H1 (cell line): ENCODE data around the gene PTPN2. TPM values are rescaled to one million over a fixed set of nuclear protein-coding genes. Genes with fewer than 3 reads are reported as not detected.

ENCODE experiments used
- CTCF ChIA-PET: fragments of 300-600 bp; sonication (Branson Sonifier 250); formaldehyde crosslinking; loops from one replicate; lab custom pipeline; 2021; ENCODE audit not compliant: partially characterized antibody; lab: Charles Lee
- POLR2A ChIA-PET: fragments of 300-600 bp; sonication (Branson Sonifier 250); formaldehyde crosslinking; loops from one replicate; lab custom pipeline; 2021; ENCODE audit warnings: inconsistent platforms; ENCODE audit not compliant: partially characterized antibody; lab: Charles Lee
- DNase-seq, 2 experiments: peaks; one replicate each; pipeline versions ENCODE4 v3.0.0 to v3.0.0-alpha.2; 2010 to 2022; ENCODE audit warnings: low spot score in 2 of 2, low read depth in 1 of 2, mixed read lengths in 1 of 2
- FAIRE-seq: peaks from 2 replicates; lab custom pipeline; 2011; peaks lifted over from hg19 to GRCh38; lab: Jason Lieb, UNC
- H2AFZ ChIP-seq: 2 replicates; pipeline ENCODE4 v1.8.1; 2012; ENCODE audit warnings: low read length, inconsistent platforms
- H2AK5ac ChIP-seq: 2 replicates; pipeline ENCODE4 v1.6.1; 2013; ENCODE audit warnings: low read depth, low read length
- H2BK120ac ChIP-seq: replicated peaks from 2 replicates; pipeline ENCODE3; 2013; ENCODE audit warnings: low read depth, low read length, inconsistent platforms
- H2BK12ac ChIP-seq: 2 replicates; pipeline ENCODE4 v1.6.1; 2013; ENCODE audit warnings: low read depth, low read length
- H2BK15ac ChIP-seq: 2 replicates; pipeline ENCODE4 v1.6.1; 2013; ENCODE audit warnings: low read length
- H2BK20ac ChIP-seq: 2 replicates; pipeline ENCODE4 v1.6.1; 2013; ENCODE audit warnings: low read length
- H2BK5ac ChIP-seq: 2 replicates; pipeline ENCODE4 v1.6.1; 2013; ENCODE audit warnings: low read depth, low read length
- H3K14ac ChIP-seq: 2 replicates; pipeline ENCODE4 v1.6.1; 2013; ENCODE audit warnings: inconsistent platforms; ENCODE audit not compliant: insufficient read length
- H3K18ac ChIP-seq: 2 replicates; pipeline ENCODE4 v1.6.1; 2013; ENCODE audit warnings: low read length; ENCODE audit errors: extremely low read depth
- H3K23ac ChIP-seq: 2 replicates; pipeline ENCODE4 v1.6.1; 2013; ENCODE audit warnings: inconsistent platforms; ENCODE audit not compliant: insufficient read length
- H3K23me2 ChIP-seq: 2 replicates; pipeline ENCODE4 v1.6.1; 2013; ENCODE audit warnings: low read depth, low read length
- H3K27ac ChIP-seq: 2 replicates; pipeline ENCODE4 v1.6.1; 2011; ENCODE audit warnings: low read depth, low read length, inconsistent platforms
- H3K27me3 ChIP-seq, 4 experiments: replicated peaks in 1 of 4; 1 replicate in 1 of 4; 2 replicates in 3 of 4; pipeline versions ENCODE4 v1.6.1 to v1.8.1; 2011 to 2013; ENCODE audit warnings: low read length in 3 of 4, mild to moderate bottlenecking in 3 of 4, inconsistent platforms in 2 of 4, mixed read lengths in 2 of 4, moderate library complexity in 1 of 4; ENCODE audit not compliant: control insufficient read depth in 3 of 4, insufficient read depth in 3 of 4; ENCODE audit errors: extremely low read depth in 1 of 4
- H3K36me3 ChIP-seq, 4 experiments: 2 replicates each; pipeline versions ENCODE4 v1.6.1 to v1.8.1; 2011 to 2013; ENCODE audit warnings: mild to moderate bottlenecking in 4 of 4, low read length in 3 of 4, moderate library complexity in 2 of 4, control low read depth in 1 of 4, inconsistent platforms in 1 of 4; ENCODE audit not compliant: insufficient read depth in 4 of 4, control insufficient read depth in 2 of 4
- H3K4ac ChIP-seq: replicated peaks from 2 replicates; pipeline ENCODE3; 2013; ENCODE audit warnings: low read length, low read depth, mixed read lengths, inconsistent platforms; ENCODE audit not compliant: insufficient read length
- H3K4me1 ChIP-seq, 4 experiments: replicated peaks in 1 of 4; 1 replicate in 1 of 4; 2 replicates in 3 of 4; pipeline versions ENCODE4 v1.6.1 to v1.8.1; 2011 to 2013; ENCODE audit warnings: low read length in 3 of 4, inconsistent platforms in 2 of 4, mixed read lengths in 1 of 4; ENCODE audit not compliant: insufficient read depth in 4 of 4, control insufficient read depth in 3 of 4
- H3K4me2 ChIP-seq, 2 experiments: 2 replicates each; pipeline versions ENCODE4 v1.6.1 to v1.8.1; 2011 to 2013; ENCODE audit warnings: low read depth in 2 of 2, low read length in 2 of 2, control low read depth in 1 of 2, inconsistent platforms in 1 of 2, mild to moderate bottlenecking in 1 of 2; ENCODE audit not compliant: insufficient read depth in 1 of 2
- H3K4me3 ChIP-seq, 4 experiments: fragments of 200-600, 300-600 bp in 1 of 4; sonication (generic), shearing (Covaris generic), sonication (Bioruptor Twin) in 1 of 4; 2 replicates each; pipeline versions ENCODE4 v1.5.1 to v1.8.1; 2011 to 2016; ENCODE audit warnings: low read length in 4 of 4, low read depth in 3 of 4, control low read depth in 2 of 4, inconsistent platforms in 2 of 4, mild to moderate bottlenecking in 2 of 4, mixed read lengths in 1 of 4, moderate library complexity in 1 of 4; ENCODE audit not compliant: insufficient read depth in 2 of 4; ENCODE audit errors: extremely low read depth in 1 of 4
- H3K56ac ChIP-seq: replicated peaks from 2 replicates; pipeline ENCODE3; 2013; ENCODE audit warnings: low read depth, mild to moderate bottlenecking, mixed read lengths, low read length, inconsistent platforms; ENCODE audit not compliant: insufficient read length
- H3K79me1 ChIP-seq: 2 replicates; pipeline ENCODE4 v1.6.1; 2013; ENCODE audit warnings: low read depth, low read length, control low read depth
- H3K79me2 ChIP-seq, 2 experiments: 2 replicates each; pipeline versions ENCODE4 v1.6.1 to v1.8.1; 2012 to 2013; ENCODE audit warnings: low read length in 2 of 2, mild to moderate bottlenecking in 2 of 2, inconsistent platforms in 1 of 2; ENCODE audit not compliant: insufficient read depth in 2 of 2, control insufficient read depth in 1 of 2
- H3K9ac ChIP-seq, 4 experiments: replicated peaks in 1 of 4; 1 replicate in 1 of 4; 2 replicates in 3 of 4; pipeline versions ENCODE4 v1.6.1 to v1.8.1; 2011 to 2013; ENCODE audit warnings: low read depth in 3 of 4, low read length in 3 of 4, control low read depth in 2 of 4, mild to moderate bottlenecking in 2 of 4, moderate library complexity in 2 of 4, inconsistent platforms in 1 of 4; ENCODE audit errors: extremely low read depth in 1 of 4
- H3K9me3 ChIP-seq, 2 experiments: 2 replicates each; pipeline versions ENCODE4 v1.6.1 to v1.8.1; 2012 to 2013; ENCODE audit warnings: mild to moderate bottlenecking in 2 of 2, moderate library complexity in 2 of 2, control low read depth in 1 of 2, inconsistent platforms in 1 of 2, low read depth in 1 of 2, low read length in 1 of 2, mixed read lengths in 1 of 2; ENCODE audit not compliant: insufficient read depth in 2 of 2
- H4K20me1 ChIP-seq, 2 experiments: replicated peaks in 1 of 2; 2 replicates each; pipeline versions ENCODE3 to v1.8.1; 2011 to 2013; ENCODE audit warnings: inconsistent platforms in 2 of 2, low read length in 2 of 2, mild to moderate bottlenecking in 1 of 2; ENCODE audit not compliant: insufficient read depth in 2 of 2, control insufficient read depth in 1 of 2
- H4K5ac ChIP-seq: 2 replicates; pipeline ENCODE4 v1.6.1; 2013; ENCODE audit warnings: low read length, low read depth, mixed read lengths, inconsistent platforms; ENCODE audit not compliant: insufficient read length
- H4K8ac ChIP-seq: 2 replicates; pipeline ENCODE4 v1.8.0; 2013; ENCODE audit warnings: mild to moderate bottlenecking, moderate library complexity, low read length, inconsistent platforms; ENCODE audit not compliant: insufficient read depth; ENCODE audit errors: extremely low read depth
- H4K91ac ChIP-seq: replicated peaks from 2 replicates; pipeline ENCODE3; 2013; ENCODE audit warnings: low read length, mixed read lengths, inconsistent platforms; ENCODE audit not compliant: insufficient read length
- CTBP2 ChIP-seq: IDR thresholded peaks from 2 replicates; pipeline ENCODE4 v1.7.0; 2011; ENCODE audit warnings: borderline replicate concordance, mild to moderate bottlenecking, moderate library complexity, mixed read lengths, low read length; ENCODE audit not compliant: insufficient read depth, insufficient read length
- EGR1 ChIP-seq: IDR thresholded peaks from 2 replicates; pipeline ENCODE4 v1.6.1; 2011; ENCODE audit warnings: low read depth, low read length, borderline replicate concordance
- ZNF274 ChIP-seq: IDR thresholded peaks from 2 replicates; pipeline ENCODE4 v1.7.0; 2012; ENCODE audit warnings: low read length, borderline replicate concordance; ENCODE audit errors: extremely low read depth
- WGBS, 2 experiments: shearing (Covaris generic) in 1 of 2; methylation state at CpG; one replicate each; pipeline versions ENCODE4 v1.1.6 to v1.1.7; 2013 to 2015; ENCODE audit warnings: low lambda C conversion rate in 2 of 2, mixed read lengths in 2 of 2, inconsistent platforms in 1 of 2, low coverage in 1 of 2, missing lambda C conversion rate in 1 of 2; ENCODE audit not compliant: insufficient replicate concordance in 2 of 2, insufficient coverage in 1 of 2, insufficient read length in 1 of 2; ENCODE audit errors: extremely low coverage in 1 of 2, missing lambda C conversion rate in 1 of 2; 5-methylcytosine and 5-hydroxymethylcytosine counted together
- polyA plus RNA-seq, 7 experiments: library from polyadenylated mRNA; depleted of rRNA in 3 of 7; stranded (reverse) in 5 of 7; unstranded in 2 of 7; fragments of >200 nt in 5 of 7; fragments of 200-250 nt in 2 of 7; gene quantifications; 1 replicate in 5 of 7; 2 replicates in 1 of 7; 4 replicates in 1 of 7; pipeline versions ENCODE4 v1.2.1 to v1.2.3, GENCODE V29; 2011 to 2013; ENCODE audit warnings: missing spikeins in 2 of 7, mixed read lengths in 2 of 7
- total RNA-seq: library from RNA; stranded (reverse); fragmentation: NEBNext Ultra II Directional; extraction: Animal tissue kit (Norgen Biotek cat#: 25700); gene quantifications from 2 replicates; pipeline ENCODE4 v1.2.1, GENCODE V29; 2021

Gene PTPN2
- total and polyA plus RNA-seq, 2 of the 8 experiments (the other 6 are each of a cell fraction or from before 2014, with no cell fraction given), result 16.4 to 54.0 TPM

DNA sequence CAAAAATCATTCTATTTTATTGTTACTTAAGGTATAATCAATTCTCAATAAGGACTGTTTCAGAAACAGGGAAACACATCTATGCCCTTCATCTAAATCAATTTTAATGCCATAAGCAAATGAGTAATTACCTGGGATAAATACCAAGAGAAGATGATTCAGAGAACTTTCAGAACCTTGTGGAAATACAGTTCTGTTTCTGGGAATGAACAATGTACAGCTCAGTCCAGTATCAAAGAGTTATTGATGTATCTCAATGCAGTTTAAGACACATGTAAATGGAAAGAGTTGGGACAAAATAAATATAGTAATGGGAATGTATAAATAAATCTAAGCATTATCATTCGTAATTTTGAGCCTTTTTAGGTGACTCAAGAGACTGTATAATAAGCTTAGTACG lies 60.1 kb downstream of the PTPN2 start:
- Histone ChIP-seq H4K8ac (no peak overlapping the region), H3K27ac (no peak overlapping the region), H2AFZ (no peak overlapping the region), H3K56ac (no peak overlapping the region), H3K9ac (no peak overlapping the region), H4K20me1 (no peaks in the 10 kb centered on the region), H2BK120ac (no peak overlapping the region), H3K36me3 (peaks cover 0 to 22% (median 13%) of the 10 kb centered on the region in 4 experiments; a peak in 5 of 8 replicates), H3K4me2 (no peak overlapping the region), H3K79me1 (no peaks in the 10 kb centered on the region; the same call in 1 of the 2 replicates), H3K23ac (no peak overlapping the region), H3K4me1 (peaks cover 5 to 11% (median 9%) of the 10 kb centered on the region in 4 experiments; a peak in 5 of 7 replicates), H3K14ac (no peak overlapping the region), H4K5ac (no peak overlapping the region), H3K4ac (no peak overlapping the region), H4K91ac (no peak overlapping the region), H3K27me3 (no peaks in the 10 kb centered on the region), H3K23me2 (no peaks in the 10 kb centered on the region), H3K4me3 (no peak overlapping the region), H2BK20ac (no peak overlapping the region), H2BK15ac (no peak overlapping the region), H2BK5ac (no peak overlapping the region), H3K9me3 (no peaks in the 10 kb centered on the region), H2BK12ac (no peak overlapping the region), H3K18ac (no peak overlapping the region), H2AK5ac (no peak overlapping the region), H3K79me2 (no peaks in the 10 kb centered on the region)
- ChIA-PET CTCF (no interaction called here), POLR2A (interaction anchor here (0.6 kb wide), 1 partner anchor 80 kb away, joined by 3 read pairs; no protein-coding TSS in a partner anchor)
- FAIRE-seq (no peak), DNase-seq (no peak)
- TF ChIP-seq EGR1, result no peak
- TF ChIP-seq CTBP2, result no peak
- TF ChIP-seq ZNF274, result no peak
- 95% methylated on average over 2 of the region's 2 CpGs; no CpG with 5 or more reads in 1 of the 2 experiments for WGBS, 2 experiments
